B cell (primary cell): ENCODE results near the gene PALS2. TPM values are rescaled to one million over a fixed set of nuclear protein-coding genes. Genes with fewer than 3 reads are reported as not detected.
A peak's percentile ranks its signal among the peaks of the same experiment; 100 is the strongest.

Source experiments
- ATAC-seq: fragments of 200-7000 bp; cut with Tn5 transposase; one replicate; pipeline ENCODE4 v1.10.0; 2021; ENCODE audit warnings: low read depth, mild to moderate bottlenecking, moderate number of reproducible peaks, moderate library complexity
- CTCF ChIA-PET: fragments of 350-600 bp; sonication (Branson Sonifier 250); formaldehyde crosslinking; loops from one replicate; lab custom pipeline; 2021; ENCODE audit warnings: antibody characterized with exemption, inconsistent platforms; lab: Charles Lee
- POLR2A ChIA-PET: fragments of 350-600 bp; sonication (Branson Sonifier 250); formaldehyde crosslinking; loops from one replicate; lab custom pipeline; 2021; ENCODE audit warnings: antibody characterized with exemption; lab: Charles Lee
- DNase-seq: peaks from one replicate; pipeline ENCODE4 v3.0.0; 2013
- H2AFZ ChIP-seq: 2 replicates; pipeline ENCODE4 v1.6.1; 2012; ENCODE audit warnings: mild to moderate bottlenecking, low read depth, low read length; ENCODE audit not compliant: insufficient read depth, poor library complexity, severe bottlenecking
- H3K27ac ChIP-seq, 2 donors: 1 replicate in 1 of 2; 2 replicates in 1 of 2; pipeline ENCODE4 v1.5.1; 2012 to 2013; ENCODE audit warnings: low read length in 2 of 2, mild to moderate bottlenecking in 2 of 2, moderate library complexity in 1 of 2
- H3K27me3 ChIP-seq, 4 experiments: fragments of 200-600 bp in 1 of 4; sonication (generic) in 1 of 4; replicated peaks in 1 of 4; 1 replicate in 2 of 4; 2 replicates in 2 of 4; pipeline versions ENCODE4 v1.6.1 to v1.7.0; 2013 to 2016; ENCODE audit warnings: low read length in 3 of 4, mild to moderate bottlenecking in 2 of 4, mixed read lengths in 1 of 4, moderate library complexity in 1 of 4; ENCODE audit not compliant: insufficient read depth in 4 of 4, control insufficient read depth in 3 of 4; ENCODE audit errors: control extremely low read depth in 1 of 4
- H3K36me3 ChIP-seq, 2 experiments: replicated peaks in 1 of 2; 1 replicate in 1 of 2; 2 replicates in 1 of 2; pipeline versions ENCODE4 v1.6.1 to v1.7.1; 2013; ENCODE audit warnings: low read length in 1 of 2; ENCODE audit not compliant: insufficient read depth in 2 of 2, control insufficient read depth in 1 of 2; ENCODE audit errors: control extremely low read depth in 1 of 2, extremely low read depth in 1 of 2
- H3K4me1 ChIP-seq, 2 donors: fragments of 200-600 bp in 1 of 2; sonication (generic) in 1 of 2; 1 replicate in 1 of 2; 2 replicates in 1 of 2; pipeline versions ENCODE4 v1.5.1 to v1.6.1; 2013 to 2017; ENCODE audit warnings: low read length in 2 of 2; ENCODE audit not compliant: control insufficient read depth in 2 of 2, insufficient read depth in 2 of 2
- H3K4me2 ChIP-seq: replicated peaks from 2 replicates; pipeline ENCODE3; 2012; ENCODE audit warnings: mild to moderate bottlenecking, low read depth, low read length; ENCODE audit not compliant: poor library complexity, severe bottlenecking
- H3K4me3 ChIP-seq, 5 experiments: fragments of 200-600 bp in 1 of 5; sonication (generic) in 1 of 5; 1 replicate in 3 of 5; 2 replicates in 2 of 5; pipeline versions ENCODE4 v1.5.1 to v1.7.0; 2011 to 2016; ENCODE audit warnings: low read length in 4 of 5, mild to moderate bottlenecking in 4 of 5, low read depth in 2 of 5, control low read depth in 1 of 5, moderate library complexity in 1 of 5; ENCODE audit not compliant: insufficient read depth in 1 of 5; ENCODE audit errors: control extremely low read depth in 1 of 5, extremely low read depth in 1 of 5
- H3K79me2 ChIP-seq: fragments of 200-600 bp; sonication (generic); one replicate; pipeline ENCODE4 v1.6.0; 2016; ENCODE audit warnings: low read length; ENCODE audit not compliant: control insufficient read depth, insufficient read depth
- H3K9ac ChIP-seq: fragments of 200-600 bp; sonication (generic); 2 replicates; pipeline ENCODE4 v1.6.1; 2017; ENCODE audit warnings: mild to moderate bottlenecking, low read length, moderate library complexity
- H3K9me3 ChIP-seq, 3 donors: one replicate each; pipeline versions ENCODE4 v1.6.1 to v1.7.1; 2013; ENCODE audit warnings: low read length in 2 of 3; ENCODE audit not compliant: control insufficient read depth in 2 of 3, insufficient read depth in 1 of 3; ENCODE audit errors: control extremely low read depth in 1 of 3
- H4K20me1 ChIP-seq: 2 replicates; pipeline ENCODE4 v1.6.0; 2012; ENCODE audit warnings: mild to moderate bottlenecking, low read length; ENCODE audit not compliant: insufficient read depth, control insufficient read depth, poor library complexity, severe bottlenecking
- H3K27ac Mint-ChIP-seq: one replicate; pipeline ENCODE4 v1.8.0; 2021; ENCODE audit warnings: mixed read lengths
- H3K27me3 Mint-ChIP-seq: one replicate; pipeline ENCODE4 v1.8.0; 2021; ENCODE audit warnings: mixed read lengths
- H3K4me1 Mint-ChIP-seq: one replicate; pipeline ENCODE4 v1.8.0; 2021; ENCODE audit warnings: mixed read lengths
- H3K4me3 Mint-ChIP-seq: one replicate; pipeline ENCODE4 v1.8.0; 2021; ENCODE audit warnings: mixed read lengths
- H3K9me3 Mint-ChIP-seq: one replicate; pipeline ENCODE4 v1.8.0; 2022; ENCODE audit warnings: mixed read lengths; ENCODE audit not compliant: insufficient read depth
- EZH2 ChIP-seq: IDR thresholded peaks from 2 replicates; pipeline ENCODE4 v1.6.1; 2012; ENCODE audit warnings: borderline replicate concordance, low read depth, mild to moderate bottlenecking, moderate library complexity, low read length; ENCODE audit not compliant: insufficient read depth, poor library complexity, severe bottlenecking
- WGBS: methylation state at CpG from one replicate; pipeline ENCODE4 v1.1.5; 2013; ENCODE audit warnings: missing lambda C conversion rate; ENCODE audit not compliant: insufficient coverage; 5-methylcytosine and 5-hydroxymethylcytosine counted together
- intact Hi-C: fragments of 100-400 bp; cut with micrococcal nuclease; formaldehyde crosslinking; loops from one replicate; pipeline ENCODE4 v1.10.0; 2022
- polyA plus RNA-seq: library from polyadenylated mRNA; depleted of rRNA; stranded (reverse); fragments of >200 nt; gene quantifications from 2 replicates; pipeline ENCODE4 v1.2.3, GENCODE V29; 2012
- total RNA-seq, 2 donors: library from RNA; stranded (reverse); fragments of 120-200 nt in 1 of 2; gene quantifications; 1 replicate in 1 of 2; 2 replicates in 1 of 2; pipeline versions ENCODE4 v1.2.3 to v1.2.4, GENCODE V29; 2013 to 2022
- TF ChIP-seq, protein P1 (sequence below): fragments of 200-600 bp; IDR thresholded peaks from one replicate; pipeline ENCODE4 v1.8.0; 2022; ENCODE audit warnings: antibody characterized with exemption, mild to moderate bottlenecking

The PALS2 gene
- total and polyA plus RNA-seq, 2 donors (not counting 1 experiment from before 2014, with no cell fraction given), result 4.8 to 54.2 TPM

DNA sequence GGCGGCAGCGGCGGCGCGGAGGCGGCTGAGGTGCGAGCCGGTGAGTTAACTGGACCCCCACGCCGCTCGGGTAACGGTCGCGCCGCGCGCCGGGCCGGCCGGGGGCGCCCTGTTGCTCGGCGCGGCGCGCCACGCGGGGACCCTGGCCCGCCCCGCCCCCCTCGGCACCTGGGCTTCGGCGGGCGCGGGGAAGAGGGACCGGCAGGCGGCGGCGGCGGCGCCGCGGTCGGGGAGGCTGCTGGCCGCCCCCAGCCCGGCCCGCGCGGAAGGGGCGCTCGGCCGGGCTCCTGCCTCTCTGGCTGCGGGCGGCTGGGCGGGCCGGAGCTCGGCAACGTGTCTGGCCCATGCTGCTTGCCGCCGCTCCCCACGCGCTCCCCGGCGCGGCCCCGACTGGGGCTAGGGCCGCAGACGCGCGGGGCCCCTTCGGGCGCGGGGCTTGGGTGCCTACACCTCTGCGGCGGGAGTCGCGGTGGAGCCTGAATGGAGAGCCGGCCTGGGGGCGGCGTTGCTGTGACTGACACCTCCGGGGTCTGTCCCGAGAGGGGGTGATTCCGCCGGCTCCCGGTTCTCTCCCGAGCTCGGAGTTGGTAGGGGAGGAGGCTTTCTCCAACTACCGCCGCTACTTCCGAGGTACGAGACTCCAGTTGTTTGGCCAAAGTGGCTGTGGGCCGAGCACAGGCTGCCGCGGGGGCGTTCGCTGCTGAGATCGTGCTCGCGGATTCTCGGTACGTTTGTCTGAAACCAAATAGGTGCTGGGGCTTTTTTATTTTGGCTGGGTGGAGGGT, 494 bp downstream of the PALS2 start:
- H3K4me3 Mint-ChIP-seq, result peak overlapping the region; percentile 91
- intact Hi-C loops, result loop anchor here (2.0 to 10.0 kb wide), 9 partner anchors 21 to 1393 kb away; partner anchors contain the start of genes CCDC126, CYCS, FAM221A and TRA2A
- peak overlapping the region; percentile 89 for H3K27ac Mint-ChIP-seq
- H3K4me1 Mint-ChIP-seq, result peaks cover 44% of the 10 kb centered on the region
- Histone ChIP-seq H3K27me3 (no peaks in the 10 kb centered on the region), H3K79me2 (peaks cover 27% of the 10 kb centered on the region), H3K9ac (peak overlapping the region; percentile 87), H3K4me3 (peak overlapping the region; percentile 63 to 88 (median 84)), H3K36me3 (no peaks in the 10 kb centered on the region), H4K20me1 (peaks cover 6% of the 10 kb centered on the region), H2AFZ (peak overlapping the region; percentile 89), H3K4me2 (peak overlapping the region; percentile 93), H3K27ac (peak overlapping the region; percentile 53 to 73), H3K9me3 (no peaks in the 10 kb centered on the region), H3K4me1 (peaks cover 29 to 35% of the 10 kb centered on the region in 2 donors)
- ATAC-seq (peak; percentile 48), DNase-seq (peak; percentile 69)
- peaks cover 5% of the 10 kb centered on the region for H3K27me3 Mint-ChIP-seq
- H3K9me3 Mint-ChIP-seq, result no peaks in the 10 kb centered on the region
- CTCF ChIA-PET, result interaction anchor here (0.5 to 5.5 kb wide), 4 partner anchors 14 to 544 kb away, joined by 3 to 45 read pairs (median 4); no protein-coding TSS in a partner anchor
- POLR2A ChIA-PET, result no interaction called here
- TF ChIP-seq, protein P1, sequence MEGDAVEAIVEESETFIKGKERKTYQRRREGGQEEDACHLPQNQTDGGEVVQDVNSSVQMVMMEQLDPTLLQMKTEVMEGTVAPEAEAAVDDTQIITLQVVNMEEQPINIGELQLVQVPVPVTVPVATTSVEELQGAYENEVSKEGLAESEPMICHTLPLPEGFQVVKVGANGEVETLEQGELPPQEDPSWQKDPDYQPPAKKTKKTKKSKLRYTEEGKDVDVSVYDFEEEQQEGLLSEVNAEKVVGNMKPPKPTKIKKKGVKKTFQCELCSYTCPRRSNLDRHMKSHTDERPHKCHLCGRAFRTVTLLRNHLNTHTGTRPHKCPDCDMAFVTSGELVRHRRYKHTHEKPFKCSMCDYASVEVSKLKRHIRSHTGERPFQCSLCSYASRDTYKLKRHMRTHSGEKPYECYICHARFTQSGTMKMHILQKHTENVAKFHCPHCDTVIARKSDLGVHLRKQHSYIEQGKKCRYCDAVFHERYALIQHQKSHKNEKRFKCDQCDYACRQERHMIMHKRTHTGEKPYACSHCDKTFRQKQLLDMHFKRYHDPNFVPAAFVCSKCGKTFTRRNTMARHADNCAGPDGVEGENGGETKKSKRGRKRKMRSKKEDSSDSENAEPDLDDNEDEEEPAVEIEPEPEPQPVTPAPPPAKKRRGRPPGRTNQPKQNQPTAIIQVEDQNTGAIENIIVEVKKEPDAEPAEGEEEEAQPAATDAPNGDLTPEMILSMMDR, result no peak
- TF ChIP-seq EZH2, result no peak
- under 1% methylated on average over 100 of the region's 101 CpGs for WGBS

DNA sequence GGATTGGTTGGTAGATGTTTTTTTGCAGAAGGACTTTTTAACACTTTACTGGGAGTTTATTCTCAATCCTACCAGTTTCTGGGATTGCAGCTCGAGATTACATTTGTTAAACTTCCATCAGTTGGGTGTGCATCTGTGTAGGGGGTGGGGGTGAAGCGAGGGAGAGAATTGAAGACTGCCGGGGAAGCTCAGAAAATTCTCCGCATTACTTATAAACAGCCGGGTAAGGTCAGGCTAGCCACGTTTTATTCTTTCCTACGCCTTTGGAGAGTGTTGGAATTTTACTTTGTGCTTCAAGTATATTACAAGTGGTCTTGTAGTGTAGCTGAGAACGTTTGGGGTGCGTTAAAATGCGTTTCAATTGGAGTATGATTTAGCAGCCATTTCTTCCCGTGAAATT, 1.1 kb downstream of the PALS2 start:
- intact Hi-C loops, result loop anchor here (2.0 to 10.0 kb wide), 6 partner anchors 20 to 1040 kb away; partner anchors contain the start of genes CCDC126, CYCS, FAM221A and TRA2A
- ATAC-seq (no peak), DNase-seq (no peak)
- Histone ChIP-seq H3K4me3 (peak overlapping the region; percentile 63 to 88 (median 84)), H4K20me1 (peaks cover 6% of the 10 kb centered on the region), H3K27me3 (no peaks in the 10 kb centered on the region), H3K27ac (peak overlapping the region in 1 of 2 donors; percentile 73), H3K36me3 (no peaks in the 10 kb centered on the region), H3K4me2 (peak overlapping the region; percentile 93), H3K79me2 (peaks cover 32% of the 10 kb centered on the region), H3K9me3 (no peaks in the 10 kb centered on the region), H3K9ac (peak overlapping the region; percentile 87), H2AFZ (peak overlapping the region; percentile 89), H3K4me1 (peaks cover 29 to 42% of the 10 kb centered on the region in 2 donors)
- 7% methylated on average over 6 of the region's 11 CpGs for WGBS
- Mint-ChIP-seq H3K9me3 (no peaks in the 10 kb centered on the region), H3K27me3 (peaks cover 5% of the 10 kb centered on the region), H3K4me1 (peaks cover 50% of the 10 kb centered on the region), H3K27ac (peak overlapping the region; percentile 89), H3K4me3 (peak overlapping the region; percentile 91)
- ChIA-PET CTCF (interaction anchor here (0.5 to 5.5 kb wide), 4 partner anchors 13 to 284 kb away, joined by 3 to 45 read pairs (median 4); no protein-coding TSS in a partner anchor), POLR2A (no interaction called here)
- TF ChIP-seq, protein P1, result no peak
- TF ChIP-seq EZH2, result no peak
